ENCODE measurements around the gene GALNT8.
"Not testable (repeated sequence)": the region's sequence is repeated elsewhere in the genome, so short reads cannot be mapped to it uniquely, and the experiment has no call there.

GALNT8 gene

GRCh38 chr12:4743046-4743445 lies 22.8 kb downstream of the GALNT8 start:
- no peak for DNase-seq (ENCODE audit: low read depth in 2 of 2)

GRCh38 chr12:4744709-4745108 lies 24.5 kb downstream of the GALNT8 start:
- DNase-seq (ENCODE audit: low read depth in 2 of 2): no peak

DNA sequence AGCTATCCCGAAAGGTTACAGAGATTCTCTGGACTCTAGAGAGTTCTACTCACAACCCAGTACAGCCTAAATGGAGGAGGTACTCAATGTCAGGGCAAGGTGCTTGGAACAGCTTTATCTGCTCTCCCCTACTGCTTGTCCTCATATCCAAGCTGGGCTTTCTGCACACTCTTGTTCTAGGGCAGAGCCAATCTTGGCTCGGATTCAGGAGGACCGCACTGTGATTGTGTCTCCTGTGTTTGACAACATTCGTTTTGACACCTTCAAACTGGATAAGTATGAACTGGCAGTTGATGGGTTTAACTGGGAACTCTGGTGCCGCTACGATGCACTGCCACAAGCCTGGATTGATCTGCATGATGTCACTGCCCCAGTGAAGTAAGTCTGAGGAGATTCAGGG lies 25.0 kb downstream of the GALNT8 start:
- DNase-seq (ENCODE audit: low read depth in 2 of 2): no peak

DNA sequence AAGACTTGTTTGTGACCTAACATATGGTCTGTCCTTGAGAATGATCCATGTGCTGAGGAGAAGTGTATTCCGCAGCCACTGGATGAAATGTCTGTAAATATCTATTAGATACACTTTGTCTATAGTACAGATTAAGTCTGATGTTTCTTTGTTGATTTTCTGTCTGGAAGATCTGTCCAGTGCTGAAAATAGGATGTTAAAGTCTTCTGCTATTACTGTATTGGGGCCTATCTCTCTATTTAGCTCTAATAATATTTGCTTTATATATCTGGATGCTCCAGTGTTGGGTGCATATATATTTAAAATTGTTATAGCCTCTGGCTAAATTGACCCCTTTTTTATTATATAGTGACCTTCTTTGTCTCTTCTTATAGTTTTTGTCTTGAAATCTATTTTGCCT lies 31.5 kb downstream of the GALNT8 start:
- not testable (repeated sequence) for DNase-seq (ENCODE audit: low read depth in 2 of 2)

- no peak for DNase-seq (ENCODE audit: low read depth in 2 of 2)
Observed at GRCh38 chr12:4762773-4763172, 42.6 kb downstream of the GALNT8 start.

DNA sequence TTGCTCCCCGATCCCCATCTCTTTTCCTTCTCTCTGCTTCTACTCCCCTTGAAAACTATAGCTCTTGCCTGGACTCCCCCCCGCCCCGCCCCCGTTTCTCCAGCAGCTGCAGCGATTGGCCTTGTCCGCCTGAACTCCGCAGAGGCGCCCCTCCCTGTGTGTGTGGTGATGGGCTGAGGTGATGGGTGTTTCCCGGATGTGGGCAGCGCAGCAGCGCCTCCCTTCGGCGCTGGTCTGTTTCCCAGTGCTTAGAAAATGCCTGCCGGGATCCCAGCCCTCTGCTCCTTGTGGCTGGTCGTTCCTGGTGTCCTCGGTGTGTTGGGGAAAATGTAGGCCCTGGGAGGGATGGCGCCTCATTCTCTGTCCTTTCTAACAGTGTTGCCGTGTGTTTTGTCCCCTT lies 43.3 kb downstream of the GALNT8 start:
- no peak for DNase-seq (ENCODE audit: low read depth in 2 of 2)

DNA sequence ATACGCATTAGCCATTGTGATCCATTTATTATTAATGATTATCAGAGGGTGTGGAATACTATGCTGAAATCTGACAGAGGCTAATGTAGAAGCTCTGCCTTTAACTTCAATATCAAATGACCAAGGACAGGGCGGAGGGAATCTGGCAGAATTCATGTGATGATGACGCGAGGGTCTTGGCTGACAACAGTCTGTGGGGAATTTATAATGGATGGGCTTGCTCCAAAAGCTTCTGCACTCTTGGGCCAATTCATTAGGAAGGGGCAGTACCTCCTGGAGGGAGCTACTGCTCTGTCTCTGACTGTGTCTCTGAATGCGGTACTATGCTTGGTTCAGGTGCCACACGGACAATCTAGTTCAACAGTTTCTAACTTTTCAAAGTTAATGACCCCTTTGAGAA lies 46.2 kb downstream of the GALNT8 start:
- no peak for DNase-seq (ENCODE audit: low read depth in 2 of 2)

DNA sequence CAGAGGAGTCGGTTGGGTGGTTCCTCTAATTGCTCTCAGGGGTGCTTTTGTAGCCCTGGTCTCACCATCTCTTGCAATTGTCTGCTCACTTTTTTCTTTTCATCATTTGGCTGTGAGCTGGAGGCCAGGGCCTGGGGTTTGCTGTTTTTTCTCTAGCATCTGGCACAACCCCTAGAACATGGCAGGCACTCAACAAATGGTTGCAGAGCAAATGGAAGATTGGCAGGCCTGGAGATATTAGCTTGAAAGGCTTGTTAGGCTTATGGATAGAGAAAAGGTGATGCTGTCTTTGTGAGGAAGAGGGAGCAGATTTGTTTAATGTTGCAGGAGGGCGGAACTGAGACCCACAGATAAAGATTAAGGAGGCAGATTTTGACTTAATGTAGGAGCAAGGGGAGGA lies 47.0 kb downstream of the GALNT8 start:
- no peak for DNase-seq (ENCODE audit: low read depth in 2 of 2)

GRCh38 chr12:4768341-4768740 lies 48.1 kb downstream of the GALNT8 start:
- DNase-seq (ENCODE audit: low read depth in 2 of 2): no peak

DNA sequence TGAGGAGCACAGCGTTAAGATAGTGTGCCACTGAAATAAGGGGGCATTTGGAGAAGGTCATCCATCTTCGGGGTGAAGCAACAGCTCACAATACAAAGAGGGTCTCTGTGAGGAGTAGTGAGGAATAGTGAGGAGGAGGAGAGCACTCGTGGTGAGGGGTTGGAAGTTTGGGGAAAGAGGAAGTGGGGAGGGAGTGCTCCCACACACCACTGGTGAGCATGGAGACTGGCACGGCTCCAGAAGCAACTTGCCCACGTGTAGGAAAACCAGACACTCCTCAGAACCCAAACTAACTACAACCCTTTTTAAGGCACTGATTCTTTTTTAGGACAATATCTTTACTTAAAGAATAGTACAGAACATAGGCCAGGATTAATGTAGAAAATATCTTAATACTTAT lies 48.9 kb downstream of the GALNT8 start:
- DNase-seq (ENCODE audit: low read depth in 2 of 2): no peak

DNA sequence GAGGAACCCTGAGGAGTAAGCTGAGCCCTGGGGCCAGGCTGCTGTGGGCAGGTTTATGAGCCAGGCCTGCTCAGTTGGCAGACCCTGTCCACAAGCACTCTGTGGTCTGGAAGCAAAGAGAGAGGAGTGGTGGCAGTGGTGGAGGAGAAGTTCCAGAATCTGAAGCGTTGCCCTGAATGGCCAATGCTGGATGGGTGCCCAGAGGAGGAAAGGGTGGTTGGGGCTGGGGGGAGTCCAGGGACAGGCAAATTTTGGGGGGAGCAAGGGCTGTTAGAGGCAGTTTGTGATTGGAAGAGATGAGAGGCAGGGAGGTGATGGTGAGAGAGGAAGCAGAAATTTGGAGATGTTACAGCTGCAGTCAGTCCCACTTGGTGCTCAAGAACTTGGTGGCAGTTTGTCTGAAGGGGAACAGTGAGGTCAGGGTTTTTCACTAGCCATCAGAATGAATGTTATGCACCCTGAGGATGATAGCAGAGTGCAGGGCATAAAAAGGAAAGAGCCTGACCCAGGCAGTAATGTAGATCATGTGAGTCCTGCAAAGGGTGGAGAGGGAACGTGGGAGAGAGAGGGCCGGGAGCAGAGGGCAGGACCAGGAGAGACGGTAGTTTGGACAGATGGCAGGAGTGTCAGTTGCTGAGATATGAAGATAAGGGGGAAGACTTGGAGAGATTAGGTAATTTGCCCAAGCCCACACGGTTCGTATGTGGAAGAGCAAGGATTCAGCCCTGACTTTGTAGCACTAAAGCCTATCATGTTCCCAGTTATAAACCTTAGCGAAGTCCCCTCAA lies 51.2 kb downstream of the GALNT8 start:
- no peak for DNase-seq (ENCODE audit: low read depth in 2 of 2)

- DNase-seq (ENCODE audit: low read depth in 2 of 2): no peak
Observed at GRCh38 chr12:4771960-4772566, 51.9 kb downstream of the GALNT8 start.

GRCh38 chr12:4775936-4776335 lies 55.7 kb downstream of the GALNT8 start:
- no peak for DNase-seq (ENCODE audit: low read depth in 2 of 2)

DNA sequence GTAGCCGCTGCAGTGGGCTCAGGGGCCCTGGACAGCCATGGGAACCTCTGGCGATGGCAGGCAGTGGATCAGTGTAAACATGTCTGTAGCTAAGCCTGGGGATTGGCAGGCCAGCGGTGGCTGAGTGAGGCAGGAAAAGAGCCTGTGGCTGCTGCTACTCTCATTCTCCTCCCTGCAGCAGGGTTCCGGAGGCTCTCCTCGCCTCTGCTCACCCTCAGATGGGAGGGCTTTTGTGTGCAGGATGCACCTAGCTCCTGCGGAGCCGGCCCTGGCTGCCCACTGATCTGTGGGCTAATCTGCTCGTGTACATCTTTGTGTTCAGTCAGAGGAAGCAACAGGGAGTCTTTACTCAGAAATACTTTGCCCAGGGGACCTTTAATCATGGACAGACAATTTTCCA lies 59.5 kb downstream of the GALNT8 start:
- DNase-seq (ENCODE audit: low read depth in 2 of 2): no peak

GRCh38 chr12:4780641-4781611 lies 60.7 kb downstream of the GALNT8 start:
- no peak for DNase-seq (ENCODE audit: low read depth in 2 of 2)

GRCh38 chr12:4784404-4785054 lies 64.3 kb downstream of the GALNT8 start:
- DNase-seq (ENCODE audit: low read depth in 2 of 2): no peak

DNA sequence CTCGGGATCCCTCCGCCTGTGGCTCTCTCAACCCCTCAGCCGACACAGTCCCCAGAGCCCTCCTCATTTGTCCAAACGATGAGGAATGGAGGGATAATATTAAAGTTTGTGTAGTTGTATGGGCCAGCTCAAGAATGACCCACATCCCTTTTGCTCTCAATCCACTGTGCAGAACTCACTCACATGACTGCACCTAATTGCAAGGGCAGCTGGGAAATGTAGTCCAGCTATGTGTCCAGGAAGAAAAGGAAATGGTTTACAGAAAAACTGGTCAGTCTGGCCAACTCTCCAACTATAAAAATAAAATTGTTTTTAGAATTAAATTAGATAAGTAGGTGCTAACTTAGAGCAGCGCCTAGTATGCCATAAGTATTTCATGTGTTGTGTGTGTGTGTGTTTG lies 66.6 kb downstream of the GALNT8 start:
- no peak for DNase-seq (ENCODE audit: low read depth in 2 of 2)

- no peak for DNase-seq (ENCODE audit: low read depth in 2 of 2)
Observed at GRCh38 chr12:4787965-4788364, 67.8 kb downstream of the GALNT8 start.

GRCh38 chr12:4789776-4790175 lies 69.6 kb downstream of the GALNT8 start:
- DNase-seq (ENCODE audit: low read depth in 2 of 2): no peak

DNA sequence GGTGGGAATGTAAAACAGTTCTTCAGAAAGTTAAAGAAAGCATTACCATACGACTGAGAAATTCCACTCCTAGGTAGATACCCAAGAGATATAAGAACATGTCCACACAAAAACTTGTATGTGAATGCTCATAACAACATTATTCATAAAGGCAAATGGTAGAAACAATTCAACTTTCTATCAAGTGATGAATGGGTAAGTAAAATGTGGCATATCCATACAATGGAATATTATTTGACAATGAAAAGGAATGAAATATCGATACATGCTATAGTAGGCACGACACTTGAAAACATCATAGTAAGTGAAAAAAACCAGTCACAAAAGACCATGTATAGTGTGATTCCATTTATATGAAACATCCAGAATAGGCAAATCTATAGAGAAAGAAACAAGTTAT lies 71.3 kb downstream of the GALNT8 start:
- no peak for DNase-seq (ENCODE audit: low read depth in 2 of 2)

GRCh38 chr12:4794491-4794890 lies 74.3 kb downstream of the GALNT8 start:
- DNase-seq (ENCODE audit: low read depth in 2 of 2): no peak

- DNase-seq (ENCODE audit: low read depth in 2 of 2): no peak
Observed at GRCh38 chr12:4796216-4796615, 76.0 kb downstream of the GALNT8 start.

All from stimulated activated CD8-positive, alpha-beta memory T cell treated with anti-CD3 and anti-CD28 coated beads, Interleukin-7, amount 100 ng/mL, for 4 hours (primary cell).